HEK293T (cell line): ENCODE measurements around the gene SP9.

Source experiments
- CTCF ChIA-PET: fragments of 350-600 bp; formaldehyde crosslinking; extraction: SDS; loops from one replicate; lab custom pipeline; 2021; ENCODE audit warnings: antibody characterized with exemption, inconsistent platforms; lab: Yijun Ruan, JAX
- POLR2A ChIA-PET: fragments of 350-600 bp; formaldehyde crosslinking; extraction: SDS; loops from one replicate; lab custom pipeline; 2020; ENCODE audit warnings: antibody characterized with exemption, inconsistent platforms; lab: Yijun Ruan, JAX
- DNase-seq: peaks from one replicate; pipeline ENCODE4 v3.0.0; 2012; ENCODE audit warnings: mixed read lengths; ENCODE audit errors: extremely low spot score
- ARNT ChIP-seq: fragments of 450-650 bp; IDR thresholded peaks from 2 replicates; pipeline ENCODE4 v1.6.1; 2017; ENCODE audit warnings: mild to moderate bottlenecking
- BHLHE40 ChIP-seq: fragments of 450-650 bp; IDR thresholded peaks from 2 replicates; pipeline ENCODE4 v1.6.1; 2016; ENCODE audit warnings: mild to moderate bottlenecking, moderate library complexity, borderline replicate concordance
- CTBP1 ChIP-seq: fragments of 450-650 bp; IDR thresholded peaks from 2 replicates; pipeline ENCODE4 v1.6.1; 2016; ENCODE audit warnings: borderline replicate concordance
- ELF4 ChIP-seq: fragments of 450-650 bp; IDR thresholded peaks from 2 replicates; pipeline ENCODE4 v1.6.1; 2017; ENCODE audit warnings: antibody characterized with exemption
- FOXA1 ChIP-seq: fragments of 450-650 bp; IDR thresholded peaks from 2 replicates; pipeline ENCODE4 v1.6.1; 2016; ENCODE audit warnings: mild to moderate bottlenecking
- FOXK2 ChIP-seq: fragments of 450-650 bp; IDR thresholded peaks from 2 replicates; pipeline ENCODE4 v1.6.1; 2016; ENCODE audit warnings: mild to moderate bottlenecking
- FOXM1 ChIP-seq: fragments of 450-650 bp; IDR thresholded peaks from 2 replicates; pipeline ENCODE4 v1.6.1; 2017; ENCODE audit warnings: mild to moderate bottlenecking, borderline replicate concordance
- HDGF ChIP-seq: fragments of 450-650 bp; IDR thresholded peaks from 2 replicates; pipeline ENCODE4 v1.6.1; 2017; ENCODE audit warnings: antibody characterized with exemption, borderline replicate concordance
- L3MBTL2 ChIP-seq: fragments of 450-650 bp; conservative IDR thresholded peaks from 2 replicates; pipeline ENCODE4 v1.6.1; 2016; ENCODE audit warnings: mild to moderate bottlenecking
- LEF1 ChIP-seq: fragments of 450-650 bp; IDR thresholded peaks from 2 replicates; pipeline ENCODE4 v1.6.1; 2017; ENCODE audit warnings: mild to moderate bottlenecking, borderline replicate concordance
- NFRKB ChIP-seq: fragments of 450-650 bp; IDR thresholded peaks from 2 replicates; pipeline ENCODE4 v1.6.1; 2016; ENCODE audit warnings: mild to moderate bottlenecking, moderate library complexity
- SP1 ChIP-seq: fragments of 450-650 bp; IDR thresholded peaks from 2 replicates; pipeline ENCODE4 v1.6.1; 2017
- SUZ12 ChIP-seq: fragments of 450-650 bp; IDR thresholded peaks from 2 replicates; pipeline ENCODE4 v1.6.1; 2016; ENCODE audit warnings: mild to moderate bottlenecking
- TARDBP ChIP-seq: fragments of 450-650 bp; IDR thresholded peaks from 2 replicates; pipeline ENCODE4 v1.6.1; 2016
- ZNF384 ChIP-seq: fragments of 450-650 bp; IDR thresholded peaks from 2 replicates; pipeline ENCODE4 v1.6.1; 2016
- TF ChIP-seq, protein P1 (sequence below): fragments of 450-650 bp; IDR thresholded peaks from 2 replicates; pipeline ENCODE4 v1.6.1; 2016

The SP9 gene

DNA sequence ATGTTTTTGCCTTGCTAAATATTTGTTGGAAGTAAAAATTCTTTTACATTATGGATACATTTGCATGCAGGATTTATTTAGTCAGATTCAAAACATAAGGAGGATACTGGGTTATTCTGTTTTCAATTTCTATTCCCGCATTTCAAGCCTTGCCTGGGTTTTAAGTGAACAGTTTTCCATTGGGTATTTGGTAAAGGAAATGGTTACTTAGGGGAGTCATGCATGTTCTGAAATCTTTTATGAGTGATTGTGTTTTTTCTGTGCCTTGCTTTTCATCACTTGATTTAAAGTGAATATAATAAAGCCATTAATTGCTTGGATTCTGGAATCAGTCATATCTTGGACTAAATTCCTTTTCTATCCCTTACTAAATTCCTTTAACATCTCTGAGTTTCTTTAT, 12.0 kb upstream of the SP9 start:
- ChIA-PET POLR2A (no interaction called here), CTCF (no interaction called here)
- TF ChIP-seq L3MBTL2 (no peak), ZNF384 (no peak), TARDBP (no peak), SP1 (no peak), HDGF (no peak), BHLHE40 (no peak), LEF1 (no peak)
- TF ChIP-seq, protein P1, sequence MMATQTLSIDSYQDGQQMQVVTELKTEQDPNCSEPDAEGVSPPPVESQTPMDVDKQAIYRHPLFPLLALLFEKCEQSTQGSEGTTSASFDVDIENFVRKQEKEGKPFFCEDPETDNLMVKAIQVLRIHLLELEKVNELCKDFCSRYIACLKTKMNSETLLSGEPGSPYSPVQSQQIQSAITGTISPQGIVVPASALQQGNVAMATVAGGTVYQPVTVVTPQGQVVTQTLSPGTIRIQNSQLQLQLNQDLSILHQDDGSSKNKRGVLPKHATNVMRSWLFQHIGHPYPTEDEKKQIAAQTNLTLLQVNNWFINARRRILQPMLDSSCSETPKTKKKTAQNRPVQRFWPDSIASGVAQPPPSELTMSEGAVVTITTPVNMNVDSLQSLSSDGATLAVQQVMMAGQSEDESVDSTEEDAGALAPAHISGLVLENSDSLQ = no peak
- no peak for DNase-seq

DNA sequence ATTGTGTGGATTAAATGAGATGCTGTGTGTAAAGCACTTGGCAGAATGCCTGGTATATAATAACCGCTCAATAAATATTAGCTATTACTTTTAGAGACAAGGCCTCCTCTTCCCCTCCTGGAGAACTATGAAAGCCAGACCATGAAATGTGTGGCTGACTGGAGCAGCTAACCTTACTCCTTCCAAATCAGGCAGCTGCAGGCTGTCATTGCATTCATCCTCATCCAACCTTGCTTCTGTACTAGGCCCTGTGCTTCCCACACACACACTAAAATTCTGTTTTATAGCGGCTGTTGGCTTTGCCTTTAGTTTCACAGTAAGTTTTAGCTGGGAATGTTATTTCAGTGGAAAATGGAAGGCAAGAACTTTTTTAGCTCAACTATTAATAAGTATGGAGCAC, 10.2 kb upstream of the SP9 start:
- no peak for DNase-seq
- POLR2A ChIA-PET = interaction anchor here (0.7 kb wide), 2 partner anchors 10 to 89 kb away, joined by 3 read pairs; no protein-coding TSS in a partner anchor
- TF ChIP-seq L3MBTL2 (no peak), SP1 (no peak), HDGF (no peak), CTBP1 (no peak)
- CTCF ChIA-PET = no interaction called here

DNA sequence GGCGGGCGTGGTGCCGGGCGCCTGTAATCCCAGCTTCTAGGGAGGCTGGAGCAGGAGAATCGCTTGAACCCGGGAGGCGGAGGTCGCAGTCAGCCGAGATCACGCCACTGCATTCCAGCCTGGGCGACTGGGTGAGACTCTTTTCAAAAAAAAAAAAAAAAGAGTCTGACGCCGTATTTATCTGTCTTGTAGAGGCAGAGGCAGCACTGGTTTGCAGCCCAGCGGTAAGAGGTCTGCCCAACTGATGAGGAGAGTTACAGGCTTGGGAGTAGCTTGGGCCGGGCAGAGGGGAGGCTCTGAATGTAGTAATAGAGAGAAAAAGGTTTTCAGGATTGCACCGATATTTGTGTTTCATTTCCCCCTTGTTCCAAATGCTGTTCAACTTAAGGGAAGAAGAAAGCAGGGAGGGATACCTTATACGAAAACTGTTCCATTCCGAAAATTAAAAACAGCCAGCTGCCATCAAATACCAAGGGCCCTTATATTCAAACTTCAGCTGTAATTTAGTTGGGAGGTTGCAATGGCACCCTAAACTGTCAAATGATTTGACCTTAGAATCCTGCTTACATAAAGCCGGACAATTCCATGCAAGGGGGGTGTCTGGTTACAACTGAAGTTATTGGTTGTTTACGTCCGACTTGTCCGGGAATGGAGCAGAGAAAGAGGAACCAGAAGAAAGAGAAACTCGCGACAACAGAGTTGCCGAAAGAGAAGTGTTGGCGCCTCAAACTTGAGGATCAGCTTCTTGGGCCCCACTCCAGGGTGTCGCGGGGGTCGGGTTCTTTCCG, 9.2 kb upstream of the SP9 start:
- no peak for TF ChIP-seq TARDBP
- no peak for TF ChIP-seq ARNT
- TF ChIP-seq NFRKB = no peak
- TF ChIP-seq HDGF = no peak
- POLR2A ChIA-PET = interaction anchor here (0.7 kb wide), 1 partner anchor 90 kb away, joined by 3 read pairs; no protein-coding TSS in a partner anchor
- DNase-seq = no peak
- CTCF ChIA-PET = no interaction called here

DNA sequence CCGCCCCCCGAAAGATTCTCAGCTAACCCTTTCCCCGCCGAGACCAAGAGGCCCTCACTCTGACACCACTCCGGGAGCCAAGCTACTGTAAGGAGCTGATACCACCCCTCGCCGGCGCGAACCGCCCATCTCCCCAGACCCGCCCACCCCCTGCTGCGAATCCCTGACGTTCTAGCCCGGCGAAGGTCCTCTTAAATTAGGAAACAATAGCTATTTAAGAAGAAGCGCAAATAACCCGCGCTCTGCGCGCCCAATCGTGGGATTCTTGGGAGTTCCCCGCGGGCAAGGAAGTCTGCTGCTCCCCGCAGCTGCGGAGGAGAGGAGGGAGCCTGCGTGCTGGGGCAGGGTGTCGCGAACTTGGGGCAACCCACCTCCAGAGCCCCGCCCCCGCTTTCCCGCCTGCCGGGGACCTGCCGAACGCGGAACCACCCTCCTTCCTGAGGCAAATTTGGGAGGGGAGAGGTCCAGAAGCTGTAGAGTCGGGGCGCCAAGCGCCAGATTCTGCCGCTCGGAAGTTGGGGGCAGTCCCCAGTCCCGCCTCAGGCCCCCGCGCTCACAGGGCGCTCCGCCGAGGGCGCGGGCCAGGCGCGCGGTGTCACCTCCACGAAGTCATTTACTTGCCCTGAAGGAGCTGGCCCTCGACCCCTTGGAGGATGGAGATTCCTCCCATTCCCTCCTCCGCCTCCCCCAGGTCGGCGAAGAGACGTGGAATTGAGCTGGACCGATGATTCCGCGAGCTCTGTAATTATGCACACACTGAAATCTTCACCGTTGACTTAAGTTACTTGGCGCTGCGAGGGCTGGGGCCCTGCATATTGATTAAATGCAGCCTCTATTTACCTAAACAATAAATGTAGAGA, 8.4 kb upstream of the SP9 start:
- no peak for TF ChIP-seq FOXK2
- TF ChIP-seq SP1 = no peak
- TF ChIP-seq BHLHE40 = no peak
- TF ChIP-seq ELF4 = no peak
- no peak for TF ChIP-seq NFRKB
- TF ChIP-seq HDGF = no peak
- TF ChIP-seq ZNF384 = no peak
- TF ChIP-seq FOXM1 = no peak
- TF ChIP-seq TARDBP = no peak
- TF ChIP-seq L3MBTL2 = no peak
- TF ChIP-seq SUZ12 = no peak
- TF ChIP-seq LEF1 = no peak
- TF ChIP-seq FOXA1 = no peak
- ChIA-PET CTCF (no interaction called here), POLR2A (no interaction called here)
- DNase-seq = no peak

DNA sequence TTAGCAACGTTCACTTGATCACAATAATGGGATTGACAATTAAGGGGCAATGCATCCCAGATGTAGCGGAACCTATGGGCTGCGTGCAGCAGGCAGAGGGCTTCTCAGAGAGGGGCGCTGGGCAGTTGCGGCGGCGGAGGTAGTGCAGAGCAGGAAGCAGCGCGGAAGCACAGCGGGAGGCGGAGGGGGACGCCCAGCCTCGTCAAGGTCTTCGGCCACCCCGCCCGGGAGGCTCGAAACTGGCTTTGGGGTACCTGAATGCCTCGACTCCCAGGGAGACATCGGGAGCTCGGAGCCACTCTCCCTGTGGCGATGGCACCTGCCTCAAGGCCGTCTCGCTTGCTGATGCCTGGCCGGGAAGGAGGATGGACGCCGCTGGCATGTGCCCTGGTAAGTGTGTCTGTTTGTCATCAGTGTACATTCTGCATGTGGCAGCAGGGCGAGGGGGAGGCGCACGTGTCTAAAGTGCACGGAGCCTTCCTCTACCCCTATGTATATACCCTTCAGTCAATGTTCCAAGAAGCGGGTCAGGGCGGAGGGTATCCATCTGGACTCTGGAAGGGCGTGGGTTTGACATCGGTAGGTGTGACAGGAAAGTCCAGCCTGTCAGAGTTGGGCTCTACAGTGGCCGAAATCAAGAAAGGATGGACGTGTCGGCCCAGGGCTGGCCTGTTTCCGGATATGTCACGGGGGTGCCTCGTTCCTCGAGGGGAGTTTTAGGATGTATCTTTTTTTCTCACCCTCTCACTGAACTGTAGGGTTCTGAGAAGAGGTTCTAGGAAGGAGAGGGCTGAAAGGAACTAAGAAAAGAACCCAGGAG, 7.5 kb upstream of the SP9 start:
- no peak for DNase-seq
- ChIA-PET POLR2A (no interaction called here), CTCF (no interaction called here)
- TF ChIP-seq, protein P1 = no peak
- TF ChIP-seq FOXM1 = no peak
- TF ChIP-seq SP1 = no peak
- TF ChIP-seq ELF4 = no peak
- TF ChIP-seq LEF1 = no peak
- no peak for TF ChIP-seq BHLHE40
- no peak for TF ChIP-seq ARNT
- no peak for TF ChIP-seq HDGF

DNA sequence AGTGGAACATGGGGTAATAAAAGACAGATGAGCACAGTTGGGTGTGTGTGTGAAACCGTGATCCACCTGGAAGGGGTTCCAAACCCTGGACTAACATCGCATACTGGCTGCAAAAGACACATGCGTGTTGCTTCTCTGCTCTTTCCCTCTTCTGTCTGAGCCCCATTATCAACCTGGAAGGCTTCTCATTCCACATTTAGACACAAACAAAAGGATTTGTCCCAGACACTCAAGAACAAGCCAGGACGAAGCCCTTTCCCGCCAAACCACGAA, 7.0 kb upstream of the SP9 start:
- TF ChIP-seq, protein P1 = no peak
- TF ChIP-seq SUZ12 = no peak
- TF ChIP-seq FOXK2 = no peak
- no peak for TF ChIP-seq LEF1
- TF ChIP-seq HDGF = no peak
- no peak for TF ChIP-seq FOXM1
- no peak for TF ChIP-seq BHLHE40
- TF ChIP-seq NFRKB = no peak
- TF ChIP-seq CTBP1 = no peak
- TF ChIP-seq TARDBP = no peak
- no peak for TF ChIP-seq FOXA1
- no peak for TF ChIP-seq SP1
- TF ChIP-seq ARNT = no peak
- TF ChIP-seq ZNF384 = no peak
- no peak for TF ChIP-seq L3MBTL2
- TF ChIP-seq ELF4 = no peak
- CTCF ChIA-PET = no interaction called here
- DNase-seq = no peak
- POLR2A ChIA-PET = no interaction called here
